ENCODE measurements around the gene BTF3L4.

DNA sequence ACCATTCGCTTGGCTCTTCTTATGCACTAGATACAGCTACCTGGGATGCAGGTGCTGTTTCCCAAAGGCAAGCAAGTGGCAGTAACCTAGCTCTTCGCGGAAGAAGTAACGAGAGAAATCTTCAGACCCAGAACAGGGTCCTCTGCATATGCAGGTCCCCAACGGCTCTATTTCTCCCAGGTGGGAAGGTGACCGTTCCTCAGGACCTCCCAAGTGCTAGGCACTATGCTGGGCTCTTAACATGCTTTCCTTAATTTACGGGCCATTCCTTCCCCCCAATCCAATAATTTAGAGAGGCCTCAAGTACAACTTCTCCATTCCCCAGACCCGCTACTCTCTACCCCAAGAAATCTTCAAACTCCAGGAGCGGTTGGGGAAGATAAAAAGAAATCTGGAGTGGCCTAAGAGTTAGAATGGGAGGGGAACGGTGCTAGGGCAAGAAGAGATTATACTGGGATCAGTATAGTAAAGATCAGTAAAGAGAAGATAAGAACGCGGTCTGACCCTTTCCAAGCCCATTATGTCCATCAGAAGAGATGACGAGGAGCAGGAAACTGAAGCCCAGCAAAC is 1.5 kb upstream of the BTF3L4 start:
- TF ChIP-seq, protein P1, sequence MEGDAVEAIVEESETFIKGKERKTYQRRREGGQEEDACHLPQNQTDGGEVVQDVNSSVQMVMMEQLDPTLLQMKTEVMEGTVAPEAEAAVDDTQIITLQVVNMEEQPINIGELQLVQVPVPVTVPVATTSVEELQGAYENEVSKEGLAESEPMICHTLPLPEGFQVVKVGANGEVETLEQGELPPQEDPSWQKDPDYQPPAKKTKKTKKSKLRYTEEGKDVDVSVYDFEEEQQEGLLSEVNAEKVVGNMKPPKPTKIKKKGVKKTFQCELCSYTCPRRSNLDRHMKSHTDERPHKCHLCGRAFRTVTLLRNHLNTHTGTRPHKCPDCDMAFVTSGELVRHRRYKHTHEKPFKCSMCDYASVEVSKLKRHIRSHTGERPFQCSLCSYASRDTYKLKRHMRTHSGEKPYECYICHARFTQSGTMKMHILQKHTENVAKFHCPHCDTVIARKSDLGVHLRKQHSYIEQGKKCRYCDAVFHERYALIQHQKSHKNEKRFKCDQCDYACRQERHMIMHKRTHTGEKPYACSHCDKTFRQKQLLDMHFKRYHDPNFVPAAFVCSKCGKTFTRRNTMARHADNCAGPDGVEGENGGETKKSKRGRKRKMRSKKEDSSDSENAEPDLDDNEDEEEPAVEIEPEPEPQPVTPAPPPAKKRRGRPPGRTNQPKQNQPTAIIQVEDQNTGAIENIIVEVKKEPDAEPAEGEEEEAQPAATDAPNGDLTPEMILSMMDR (IDR thresholded peaks at IDR 0.05) = no peak
- no peak for TF ChIP-seq POLR2AphosphoS5 (IDR thresholded peaks at IDR 0.05)

Measured in breast epithelium (tissue), 3 donors.